NCI-H524 treated with DMSO at 0.1 percent for 48 hours (cell line): ENCODE results near the gene EPHB3.

ENCODE experiments used
- DNase-seq: peaks from one replicate; lab custom pipeline; 2025; lab: John Stamatoyannopoulos, UW

EPHB3 gene

GRCh38 chr3:184564685-184565385 lies 3.2 kb downstream of the EPHB3 start:
- DNase-seq = no peak

- no peak for DNase-seq
Observed at GRCh38 chr3:184565421-184566211, 4.0 kb downstream of the EPHB3 start.

GRCh38 chr3:184566441-184567414 lies 5.1 kb downstream of the EPHB3 start:
- no peak for DNase-seq

GRCh38 chr3:184567946-184568559 lies 6.5 kb downstream of the EPHB3 start:
- no peak for DNase-seq

GRCh38 chr3:184568560-184568923 lies 7.0 kb downstream of the EPHB3 start:
- no peak for DNase-seq

- no peak for DNase-seq
Observed at GRCh38 chr3:184568924-184569829, 7.6 kb downstream of the EPHB3 start.

GRCh38 chr3:184570035-184570434 lies 8.4 kb downstream of the EPHB3 start:
- no peak for DNase-seq

GRCh38 chr3:184570489-184570888 lies 8.9 kb downstream of the EPHB3 start:
- no peak for DNase-seq

GRCh38 chr3:184571750-184572377 lies 10.3 kb downstream of the EPHB3 start:
- DNase-seq = no peak

GRCh38 chr3:184572633-184573270 lies 11.2 kb downstream of the EPHB3 start:
- no peak for DNase-seq

GRCh38 chr3:184574515-184575417 lies 13.2 kb downstream of the EPHB3 start:
- peak; percentile 17 for DNase-seq

GRCh38 chr3:184575701-184576100 lies 14.1 kb downstream of the EPHB3 start:
- no peak for DNase-seq

GRCh38 chr3:184576457-184577240 lies 15.1 kb downstream of the EPHB3 start:
- no peak for DNase-seq

- DNase-seq = no peak
Observed at GRCh38 chr3:184577546-184577945, 16.0 kb downstream of the EPHB3 start.

GRCh38 chr3:184578218-184578617 lies 16.6 kb downstream of the EPHB3 start:
- no peak for DNase-seq

- no peak for DNase-seq
Observed at GRCh38 chr3:184578822-184579221, 17.2 kb downstream of the EPHB3 start.

- no peak for DNase-seq
Observed at GRCh38 chr3:184579513-184579912, 17.9 kb downstream of the EPHB3 start.

GRCh38 chr3:184580376-184580775 lies 18.8 kb downstream of the EPHB3 start:
- no peak for DNase-seq
